ENCODE results near the gene TMEM121.

TMEM121 gene

GRCh38 chr14:105498430-105499255 is 27.7 kb upstream of the TMEM121 start:
- no peak for DNase-seq (ENCODE audit: low read depth in 2 of 2)

DNA sequence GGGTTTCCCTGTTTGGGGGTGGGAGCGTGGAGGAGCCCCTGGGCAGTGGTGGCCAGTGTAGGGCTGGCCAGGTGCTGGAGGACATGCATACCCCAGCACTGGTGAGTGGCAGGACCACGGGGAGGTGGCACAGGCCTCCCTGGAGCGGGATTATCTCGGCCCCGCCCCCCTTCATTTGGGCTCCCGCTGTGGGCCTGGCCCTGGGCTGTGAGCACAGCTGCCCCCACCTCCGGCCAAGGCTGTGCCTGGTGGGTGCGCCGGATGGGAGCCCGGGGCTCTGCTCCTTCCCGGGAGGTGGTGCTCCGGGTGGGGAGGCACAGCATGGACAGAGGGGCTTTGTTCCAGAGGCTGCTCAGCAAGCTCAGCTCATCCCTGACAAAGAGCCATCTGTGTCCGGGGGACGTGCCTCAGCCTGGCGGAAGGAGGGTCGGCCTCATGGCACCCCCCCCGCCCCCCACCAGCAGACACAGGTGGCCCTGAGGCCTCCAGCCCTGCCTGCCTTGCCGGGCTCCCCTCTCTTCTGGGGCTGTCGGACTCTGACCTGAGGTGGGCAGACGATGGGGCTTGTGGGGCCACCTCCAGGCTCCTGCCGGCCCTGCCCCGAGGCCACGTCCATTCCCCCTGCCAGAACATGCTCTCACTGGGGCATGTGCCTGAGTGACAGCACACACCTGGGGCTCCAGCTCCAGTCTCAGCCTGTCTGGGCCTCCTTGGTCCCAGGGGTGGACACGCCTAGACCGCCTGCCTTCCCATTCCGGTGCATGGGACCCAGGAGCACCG is 26.9 kb upstream of the TMEM121 start:
- DNase-seq (ENCODE audit: low read depth in 2 of 2), result no peak

- DNase-seq (ENCODE audit: low read depth in 2 of 2), result no peak
Observed at GRCh38 chr14:105500036-105500725, 26.2 kb upstream of the TMEM121 start.

GRCh38 chr14:105500726-105501101 is 25.7 kb upstream of the TMEM121 start:
- no peak for DNase-seq (ENCODE audit: low read depth in 2 of 2)

- DNase-seq (ENCODE audit: low read depth in 2 of 2), result no peak
Observed at GRCh38 chr14:105501504-105502291, 24.7 kb upstream of the TMEM121 start.

DNA sequence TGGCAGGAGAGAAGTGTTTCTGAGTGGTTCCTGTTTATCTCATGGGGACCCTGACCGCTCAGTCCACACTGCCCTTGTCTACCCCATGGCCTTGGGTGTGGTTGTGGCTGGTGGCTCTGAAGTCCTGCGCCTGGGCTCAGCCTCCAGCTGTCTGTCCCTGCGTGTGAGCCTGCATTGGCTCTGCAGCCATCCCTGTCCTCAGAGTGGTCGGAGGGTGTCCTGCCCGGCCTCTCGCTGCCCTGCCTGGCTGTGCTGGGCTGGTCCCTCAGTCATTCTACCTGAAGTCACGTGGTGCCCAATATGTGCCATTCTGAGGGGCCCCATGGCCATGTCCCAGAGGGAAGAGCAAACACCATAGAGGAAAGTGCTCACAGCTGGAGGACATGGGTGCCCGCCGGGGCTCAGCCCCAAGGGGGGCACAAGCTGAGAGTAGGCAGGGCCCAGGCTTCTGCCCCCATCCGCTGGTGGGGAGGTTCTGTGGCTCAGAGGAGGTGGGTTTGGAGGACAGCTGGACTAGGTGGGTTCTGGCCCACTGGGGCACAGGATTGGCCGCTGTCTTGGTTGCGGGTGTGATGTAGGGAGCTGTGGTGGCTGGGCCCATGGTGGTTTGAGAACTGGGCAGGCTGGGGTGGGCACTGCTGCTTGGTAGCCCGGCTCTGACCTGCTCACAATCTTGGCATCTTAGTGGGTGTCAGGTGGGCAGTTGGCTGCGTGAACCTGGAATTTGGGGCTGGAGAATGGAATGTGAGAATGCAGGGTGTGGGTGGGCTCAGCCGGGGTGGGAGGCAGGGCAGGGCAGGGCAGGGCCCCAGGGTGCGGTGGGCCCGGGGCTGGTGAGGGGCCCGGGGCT is 23.7 kb upstream of the TMEM121 start:
- no peak for DNase-seq (ENCODE audit: low read depth in 2 of 2)

DNA sequence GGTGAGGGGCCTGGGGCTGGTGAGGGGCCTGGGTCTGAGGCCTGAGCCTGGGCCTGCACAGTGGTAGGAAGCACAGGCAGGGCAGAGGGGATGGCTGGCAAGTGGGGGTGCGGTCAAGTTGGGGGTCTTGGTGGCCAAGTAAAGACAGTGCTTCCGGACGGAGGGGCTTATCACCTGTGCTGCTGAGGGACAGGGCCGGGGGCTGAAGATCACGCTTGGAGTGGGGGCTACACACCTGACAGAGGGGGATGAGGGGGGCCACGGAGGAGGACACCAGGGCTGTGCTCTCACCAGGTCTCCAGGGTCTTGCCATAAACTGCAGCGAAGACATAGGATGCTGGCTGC is 23.1 kb upstream of the TMEM121 start:
- DNase-seq (ENCODE audit: low read depth in 2 of 2), result no peak

DNA sequence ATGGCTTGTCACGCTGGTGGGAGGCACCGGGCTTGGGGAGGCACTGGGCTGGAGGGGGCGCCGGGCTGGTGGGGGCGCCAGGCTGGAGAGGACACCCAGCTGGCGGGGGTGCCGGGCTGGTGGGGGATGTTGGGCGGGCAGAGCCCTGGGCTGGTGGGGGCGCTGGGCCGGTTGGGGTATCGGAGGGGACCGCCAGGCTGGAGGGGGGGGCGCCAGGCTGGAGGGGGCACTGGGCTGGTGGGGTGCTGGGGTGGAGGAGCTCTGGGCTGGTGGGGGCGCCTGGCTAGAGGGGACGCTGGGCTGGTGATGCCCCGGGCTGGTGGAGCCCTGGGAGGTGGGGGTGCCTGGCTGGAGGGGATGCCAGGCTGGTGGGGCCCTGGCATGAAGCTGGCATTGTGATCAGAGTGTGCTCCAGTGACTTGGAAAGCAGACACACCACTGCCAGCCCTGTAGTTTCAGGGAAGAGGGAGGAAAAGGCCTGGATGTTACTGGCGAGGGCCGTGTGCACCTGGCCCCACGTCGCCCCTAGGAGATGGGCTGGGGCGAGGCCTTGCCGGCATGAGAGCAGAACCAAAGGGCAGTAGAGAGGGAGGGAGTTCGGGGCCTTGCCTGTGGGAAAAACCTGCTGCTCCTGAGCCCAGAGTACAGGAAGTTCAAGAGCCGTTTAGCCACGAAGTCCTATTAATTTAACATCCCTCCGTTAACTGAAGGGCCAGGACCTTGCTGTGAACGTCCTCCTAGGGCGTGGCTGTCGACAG is 22.3 kb upstream of the TMEM121 start:
- no peak for DNase-seq (ENCODE audit: low read depth in 2 of 2)

GRCh38 chr14:105505101-105505500 is 21.3 kb upstream of the TMEM121 start:
- no peak for DNase-seq (ENCODE audit: low read depth in 2 of 2)

GRCh38 chr14:105507247-105507646 is 19.1 kb upstream of the TMEM121 start:
- DNase-seq (ENCODE audit: low read depth in 2 of 2), result no peak

- no peak for DNase-seq (ENCODE audit: low read depth in 2 of 2)
Observed at GRCh38 chr14:105508069-105508468, 18.3 kb upstream of the TMEM121 start.

GRCh38 chr14:105508601-105509000 is 17.8 kb upstream of the TMEM121 start:
- DNase-seq (ENCODE audit: low read depth in 2 of 2), result no peak

DNA sequence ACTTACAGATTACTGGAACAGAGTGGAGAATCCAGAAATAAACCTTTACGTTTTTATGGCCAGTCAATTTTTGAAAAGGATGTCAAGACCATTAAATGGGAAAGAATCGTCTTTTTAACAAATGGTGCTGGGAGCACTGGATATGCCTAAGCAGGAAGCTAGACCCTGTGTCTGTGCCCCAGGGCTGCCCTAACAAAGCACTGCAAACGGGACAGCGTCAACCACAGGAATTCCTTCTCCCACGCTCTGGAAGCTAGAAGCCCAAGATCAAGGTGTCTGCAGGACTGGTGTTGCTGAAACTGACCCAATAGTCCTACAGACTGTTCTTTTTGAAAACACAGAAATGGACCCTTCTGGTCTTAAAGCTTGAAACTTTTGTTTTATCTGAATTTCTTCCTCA is 9.3 kb upstream of the TMEM121 start:
- no peak for DNase-seq (ENCODE audit: low read depth in 2 of 2)

- no peak for DNase-seq (ENCODE audit: low read depth in 2 of 2)
Observed at GRCh38 chr14:105519946-105520698, 6.3 kb upstream of the TMEM121 start.

GRCh38 chr14:105525326-105525725 is 1.1 kb upstream of the TMEM121 start:
- no peak for DNase-seq (ENCODE audit: low read depth in 2 of 2)

DNA sequence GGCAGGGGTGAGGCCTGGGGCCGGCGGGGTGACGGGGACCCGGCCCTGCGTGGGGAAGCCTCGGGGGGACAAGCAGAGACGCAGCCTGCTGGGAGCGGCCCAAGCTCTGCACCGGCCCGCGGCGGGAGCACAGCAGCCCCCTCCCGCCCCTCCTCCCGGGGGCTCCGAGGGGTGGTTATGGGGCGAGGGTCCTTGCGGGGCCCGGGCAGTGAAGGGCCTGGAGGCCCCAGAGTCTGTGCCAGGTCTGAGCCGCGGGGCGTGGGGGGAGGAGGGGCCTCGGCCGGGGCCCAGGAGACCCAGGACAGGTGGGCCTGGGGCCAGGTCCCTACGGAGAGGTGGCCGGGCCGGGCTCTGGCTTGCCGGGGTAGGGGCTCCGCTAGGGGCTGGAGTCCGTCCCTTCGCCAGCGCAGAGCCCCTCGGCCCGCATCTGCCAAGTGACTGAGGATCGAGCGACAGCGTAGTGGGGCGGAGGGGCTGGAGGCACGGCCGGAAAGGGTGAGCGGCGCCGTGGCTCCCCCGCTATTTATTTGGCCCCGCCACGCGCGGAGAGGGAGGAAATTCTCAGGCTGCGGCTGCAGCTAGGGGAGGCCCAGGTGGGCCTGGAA is 495 bp downstream of the TMEM121 start:
- DNase-seq (ENCODE audit: low read depth in 2 of 2), result no peak

DNA sequence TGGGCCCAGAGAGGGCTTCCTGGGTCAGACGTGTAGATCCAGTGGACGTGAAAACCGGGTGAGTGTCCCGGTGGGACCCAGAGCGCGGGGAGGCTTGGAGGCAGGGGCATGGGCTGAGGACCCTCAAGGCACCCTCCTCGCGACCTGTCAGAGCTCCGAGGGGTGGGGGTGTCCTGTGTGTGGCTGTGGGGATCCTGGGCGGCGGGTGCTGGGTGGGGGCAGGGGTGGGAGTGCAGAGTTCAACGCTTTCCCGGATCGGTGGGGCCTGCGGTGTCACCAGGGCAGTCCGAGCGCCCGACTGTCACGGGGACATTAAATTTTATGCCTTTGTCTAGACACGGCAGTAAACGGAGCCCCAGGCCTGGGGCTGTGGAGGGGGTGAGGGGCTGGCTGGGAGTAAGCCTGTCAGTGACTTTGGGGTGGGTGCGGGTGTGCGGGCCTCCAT is 1.0 kb downstream of the TMEM121 start:
- DNase-seq (ENCODE audit: low read depth in 2 of 2), result no peak

GRCh38 chr14:105527826-105528585 is 1.6 kb downstream of the TMEM121 start:
- peak; percentile 52 to 69 for DNase-seq (ENCODE audit: low read depth in 2 of 2)

Measured in stimulated activated CD8-positive, alpha-beta memory T cell treated with anti-CD3 and anti-CD28 coated beads, Interleukin-7, amount 100 ng/mL, for 4 hours (primary cell).